GM20000 (cell line): ENCODE measurements around the gene ERRFI1.
A peak's percentile ranks its signal among the peaks of the same experiment; 100 is the strongest.

Experiments
- DNase-seq: peaks from one replicate; pipeline ENCODE4 v3.0.0; 2012; ENCODE audit warnings: low spot score
- TF ChIP-seq, protein P1 (sequence below): IDR thresholded peaks from 2 replicates; pipeline ENCODE4 v1.5.1; 2012; ENCODE audit warnings: mild to moderate bottlenecking, control low read depth; ENCODE audit errors: extremely low read depth, missing control alignments

ERRFI1 gene

DNA sequence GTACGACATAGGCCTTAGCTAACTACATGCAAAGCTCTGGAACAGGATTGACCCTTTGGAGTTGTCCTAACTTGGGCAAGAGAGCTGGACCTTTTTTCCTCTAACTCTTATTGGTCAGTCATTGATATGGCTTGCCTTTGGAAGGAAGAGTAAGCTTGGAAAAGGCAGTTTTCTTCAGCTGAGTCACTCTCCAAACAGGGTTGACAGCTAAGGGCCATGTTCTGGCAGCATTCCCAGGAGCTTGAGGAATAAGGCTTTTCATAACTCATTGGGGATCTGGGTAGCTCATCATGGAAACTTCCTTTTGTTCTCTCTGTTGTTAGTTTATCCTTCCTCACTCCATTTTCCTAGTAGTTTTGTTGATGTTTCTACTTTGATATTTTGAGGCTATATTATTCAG, 14.5 kb upstream of the ERRFI1 start:
- no peak for DNase-seq
- TF ChIP-seq, protein P1, sequence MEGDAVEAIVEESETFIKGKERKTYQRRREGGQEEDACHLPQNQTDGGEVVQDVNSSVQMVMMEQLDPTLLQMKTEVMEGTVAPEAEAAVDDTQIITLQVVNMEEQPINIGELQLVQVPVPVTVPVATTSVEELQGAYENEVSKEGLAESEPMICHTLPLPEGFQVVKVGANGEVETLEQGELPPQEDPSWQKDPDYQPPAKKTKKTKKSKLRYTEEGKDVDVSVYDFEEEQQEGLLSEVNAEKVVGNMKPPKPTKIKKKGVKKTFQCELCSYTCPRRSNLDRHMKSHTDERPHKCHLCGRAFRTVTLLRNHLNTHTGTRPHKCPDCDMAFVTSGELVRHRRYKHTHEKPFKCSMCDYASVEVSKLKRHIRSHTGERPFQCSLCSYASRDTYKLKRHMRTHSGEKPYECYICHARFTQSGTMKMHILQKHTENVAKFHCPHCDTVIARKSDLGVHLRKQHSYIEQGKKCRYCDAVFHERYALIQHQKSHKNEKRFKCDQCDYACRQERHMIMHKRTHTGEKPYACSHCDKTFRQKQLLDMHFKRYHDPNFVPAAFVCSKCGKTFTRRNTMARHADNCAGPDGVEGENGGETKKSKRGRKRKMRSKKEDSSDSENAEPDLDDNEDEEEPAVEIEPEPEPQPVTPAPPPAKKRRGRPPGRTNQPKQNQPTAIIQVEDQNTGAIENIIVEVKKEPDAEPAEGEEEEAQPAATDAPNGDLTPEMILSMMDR = no peak

DNA sequence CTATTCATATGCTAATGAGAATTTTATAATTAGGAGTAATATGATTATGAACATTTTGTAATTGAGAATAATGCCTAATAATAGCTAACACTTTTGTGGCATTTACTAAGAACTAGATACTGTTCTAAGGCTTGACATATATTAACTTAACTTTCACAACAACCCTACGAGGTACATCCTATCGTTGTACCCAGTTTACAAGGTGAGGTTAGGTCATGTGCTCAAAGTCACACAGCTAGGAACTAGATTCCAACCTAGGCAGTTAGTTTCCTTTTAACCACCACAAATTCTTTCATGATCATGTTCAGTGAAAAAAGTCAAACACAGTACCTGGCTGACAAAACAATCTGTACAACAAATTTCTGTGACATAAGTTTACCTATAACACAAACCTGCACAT, 13.0 kb upstream of the ERRFI1 start:
- no peak for DNase-seq
- TF ChIP-seq, protein P1 = no peak

DNA sequence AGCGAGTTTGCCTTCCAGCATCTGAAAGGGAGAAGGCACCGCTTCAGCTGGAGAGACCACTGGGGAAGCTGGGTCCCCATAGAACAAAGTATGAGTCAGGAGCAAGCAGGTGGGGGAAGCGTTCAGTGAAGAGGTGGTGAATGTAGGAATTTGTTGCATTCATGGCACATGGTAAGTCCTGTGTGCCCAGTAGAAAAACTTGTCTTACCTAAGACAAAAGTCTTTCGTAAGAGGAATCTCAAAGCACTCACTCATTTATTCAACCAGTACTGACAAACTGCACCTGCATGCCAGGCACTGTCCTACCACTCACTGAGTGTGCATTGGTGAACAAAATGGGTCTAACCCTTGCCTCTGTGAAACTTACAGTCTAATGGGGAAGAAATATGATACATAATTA, 9.2 kb upstream of the ERRFI1 start:
- TF ChIP-seq, protein P1 = no peak
- DNase-seq = no peak

DNA sequence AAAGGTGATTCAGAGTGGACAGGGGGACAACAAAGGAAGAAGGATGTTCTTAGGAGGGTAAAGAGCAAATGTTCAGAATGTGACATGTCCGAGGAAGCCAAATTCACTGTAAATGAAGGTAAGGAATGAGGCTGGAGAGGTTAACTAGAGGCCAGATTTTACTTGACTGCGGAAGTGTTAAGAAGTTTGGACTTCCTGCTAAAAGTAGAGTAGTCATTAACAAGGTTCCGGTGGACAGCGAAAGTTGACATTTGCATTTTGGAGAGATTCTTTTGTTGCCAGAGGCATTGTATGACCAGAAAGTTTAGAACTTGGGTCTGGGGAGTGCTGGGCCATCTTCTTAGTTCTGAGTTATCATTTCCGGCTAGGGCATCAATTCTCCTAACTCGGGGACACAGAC, 7.2 kb upstream of the ERRFI1 start:
- no peak for DNase-seq
- TF ChIP-seq, protein P1 = no peak

DNA sequence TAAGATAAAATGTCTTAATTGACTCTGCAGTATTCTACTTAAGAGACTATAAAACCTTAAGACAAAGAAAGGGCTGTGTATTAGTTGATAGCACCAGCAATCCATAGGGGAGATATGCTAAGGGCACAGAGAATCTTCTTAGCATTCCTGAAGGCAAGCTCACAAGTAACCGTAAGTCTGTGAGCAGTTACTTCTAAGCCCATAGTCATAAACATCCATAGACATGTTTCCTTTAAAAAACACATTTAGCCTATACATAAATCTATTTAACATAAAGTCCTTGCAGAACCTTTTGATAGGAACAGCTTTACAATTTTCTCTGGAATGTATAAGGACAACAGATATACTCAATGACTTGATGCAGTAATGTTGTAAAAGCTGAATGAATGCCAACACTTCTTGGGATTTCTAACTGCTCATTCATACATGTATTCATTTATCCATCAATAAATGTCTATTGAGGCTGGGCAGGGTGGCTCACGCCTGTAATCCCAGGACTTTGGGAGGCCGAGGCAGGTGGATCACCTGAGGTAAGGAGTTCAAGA, 6.3 kb upstream of the ERRFI1 start:
- TF ChIP-seq, protein P1 = no peak
- no peak for DNase-seq

DNA sequence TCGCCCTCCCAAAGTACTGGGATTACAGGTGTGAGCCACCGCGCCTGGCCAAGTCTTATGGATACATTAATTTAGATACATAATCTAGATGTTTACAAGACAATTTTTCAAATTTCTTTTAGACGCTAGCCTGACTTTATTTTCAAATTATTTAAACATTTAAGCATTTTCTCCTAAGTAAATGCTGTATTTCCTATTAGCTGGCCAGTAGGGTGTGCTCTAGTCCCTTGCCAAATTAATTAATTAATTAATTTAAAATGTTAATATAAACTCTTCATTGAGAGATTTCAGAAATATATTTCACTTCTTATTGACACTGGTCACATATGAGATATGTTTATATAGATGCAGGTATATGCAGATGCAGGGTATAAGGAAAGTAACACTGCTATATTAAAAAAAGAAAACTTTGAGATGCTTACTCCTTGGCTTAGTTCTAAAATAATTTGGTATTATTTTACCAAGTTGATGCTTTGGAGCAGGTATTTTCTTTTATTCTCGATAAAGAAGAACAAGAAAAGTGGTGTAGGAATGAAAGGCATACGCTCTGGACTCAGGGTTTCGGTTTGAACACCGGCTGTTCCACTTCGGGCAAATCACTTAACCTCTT, 5.2 kb upstream of the ERRFI1 start:
- TF ChIP-seq, protein P1 = peak; percentile 28
- DNase-seq = peak; percentile 32

DNA sequence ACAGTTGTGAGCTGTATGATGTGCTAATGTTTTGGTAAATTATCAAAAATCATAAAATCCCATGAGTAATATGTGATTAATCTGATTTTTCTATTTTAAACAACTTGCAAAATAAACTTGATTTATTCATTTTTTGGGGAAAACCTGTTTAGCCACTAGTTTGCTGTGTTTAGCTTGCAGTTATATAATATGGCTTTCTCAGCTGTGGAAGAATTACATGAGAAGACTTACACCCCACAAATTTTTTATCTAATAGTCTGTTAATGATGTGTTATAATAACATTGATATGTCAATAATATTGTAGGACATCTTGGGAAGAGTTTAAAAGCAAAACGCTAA, 2.4 kb upstream of the ERRFI1 start:
- no peak for DNase-seq
- TF ChIP-seq, protein P1 = no peak
